HepG2 (cell line): ENCODE results near the gene GPR31. TPM values are rescaled to one million over a fixed set of nuclear protein-coding genes. Genes with fewer than 3 reads are reported as not detected.

Experiments used
- AHR ChIP-seq: IDR thresholded peaks from 2 replicates; pipeline ENCODE4 v1.6.1; 2018; ENCODE audit warnings: missing genetic modification reagents, missing compliant biosample characterization
- ARID4A ChIP-seq: sonication (generic); formaldehyde crosslinking; IDR thresholded peaks from 2 replicates; pipeline ENCODE4 v1.5.0; 2020; ENCODE audit warnings: mild to moderate bottlenecking, missing genetic modification reagents, borderline replicate concordance
- ATF1 ChIP-seq: IDR thresholded peaks from 2 replicates; pipeline ENCODE4 v1.6.1; 2016; ENCODE audit warnings: mild to moderate bottlenecking, control low read depth
- ATM ChIP-seq: fragments of 450-650 bp; IDR thresholded peaks from 2 replicates; pipeline ENCODE4 v1.7.1; 2017; ENCODE audit warnings: mild to moderate bottlenecking, borderline replicate concordance
- BCL3 ChIP-seq: sonication (generic); formaldehyde crosslinking; IDR thresholded peaks from 2 replicates; pipeline ENCODE4 v1.5.1; 2020; ENCODE audit warnings: mild to moderate bottlenecking, missing genetic modification reagents, moderate library complexity
- CREM ChIP-seq, 2 experiments: sonication (generic) in 1 of 2; formaldehyde crosslinking in 1 of 2; IDR thresholded peaks; 2 replicates each; pipeline versions ENCODE4 v1.4.0 to v1.6.1; 2016 to 2020; ENCODE audit warnings: antibody characterized with exemption in 1 of 2, mild to moderate bottlenecking in 1 of 2, missing genetic modification reagents in 1 of 2
- HNRNPUL1 ChIP-seq: fragments of 200-400 bp; formaldehyde crosslinking; IDR thresholded peaks from 2 replicates; pipeline ENCODE4 v1.6.1; 2017; ENCODE audit warnings: low read depth, mild to moderate bottlenecking, low read length, moderate library complexity
- MEIS1 ChIP-seq: sonication (generic); formaldehyde crosslinking; IDR thresholded peaks from 2 replicates; pipeline ENCODE4 v1.9.0; 2021; ENCODE audit warnings: mild to moderate bottlenecking, missing genetic modification reagents, moderate library complexity, borderline replicate concordance
- PBX3 ChIP-seq: sonication (generic); formaldehyde crosslinking; IDR thresholded peaks from 2 replicates; pipeline ENCODE4 v1.8.1; 2023; ENCODE audit warnings: missing genetic modification reagents, inconsistent platforms, borderline replicate concordance
- ZNF781 ChIP-seq: sonication (generic); formaldehyde crosslinking; IDR thresholded peaks from 2 replicates; pipeline ENCODE4 v1.5.1; 2020; ENCODE audit warnings: borderline replicate concordance, mild to moderate bottlenecking, missing genetic modification reagents; ENCODE audit errors: not compliant biosample characterization
- polyA plus RNA-seq, 8 experiments: library from polyadenylated mRNA; depleted of rRNA in 3 of 8; stranded (reverse) in 7 of 8; unstranded in 1 of 8; fragments of >200 nt; fragmentation: Illumina TruSeq in 4 of 8; extraction: Trizol in 4 of 8; gene quantifications; 2 replicates each; pipeline versions ENCODE4 v1.2.1 to v1.2.3, GENCODE V29; 2011 to 2016; ENCODE audit warnings: low read depth in 4 of 8, missing spikeins in 1 of 8, mixed read lengths in 1 of 8; ENCODE audit not compliant: insufficient read depth in 1 of 8
- total RNA-seq, 5 experiments: library from RNA; depleted of rRNA; stranded (reverse); fragments of >200 nt; fragmentation: Illumina TruSeq; extraction: Trizol; gene quantifications; 2 replicates each; pipeline ENCODE4 v1.2.3, GENCODE V29; 2016; ENCODE audit warnings: low read depth in 1 of 5

The GPR31 gene
- total and polyA plus RNA-seq, 2 of the 13 experiments (the other 11 are each of a cell fraction or from before 2014, with no cell fraction given) = not detected

GRCh38 chr6:167112421-167112820 is 45.4 kb downstream of the GPR31 start (continued):
- TF ChIP-seq ARID4A (CRISPR knock-in tag) (no peak), AHR (CRISPR knock-in tag) (no peak), ATM (no peak), CREM (IDR thresholded peaks at IDR 0.05) (no peak), CREM (CRISPR knock-in tag; IDR thresholded peaks at IDR 0.05) (no peak), ATF1 (CRISPR knock-in tag) (no peak), ZNF781 (CRISPR knock-in tag) (no peak), PBX3 (CRISPR knock-in tag) (no peak), BCL3 (CRISPR knock-in tag) (no peak), MEIS1 (CRISPR knock-in tag) (no peak), HNRNPUL1 (no peak)
